HG02798 (cell line): ENCODE results near the gene SAMD1.
"Not testable (repeated sequence)": the region's sequence is repeated elsewhere in the genome, so short reads cannot be mapped to it uniquely, and the experiment has no call there.

ENCODE experiments used
- ATAC-seq: cut with Tn5 transposase; IDR thresholded peaks from one replicate; pipeline ENCODE4 v1.9.1; 2021; ENCODE audit warnings: mild to moderate bottlenecking; ENCODE audit not compliant: unreplicated experiment, poor library complexity

Gene SAMD1

DNA sequence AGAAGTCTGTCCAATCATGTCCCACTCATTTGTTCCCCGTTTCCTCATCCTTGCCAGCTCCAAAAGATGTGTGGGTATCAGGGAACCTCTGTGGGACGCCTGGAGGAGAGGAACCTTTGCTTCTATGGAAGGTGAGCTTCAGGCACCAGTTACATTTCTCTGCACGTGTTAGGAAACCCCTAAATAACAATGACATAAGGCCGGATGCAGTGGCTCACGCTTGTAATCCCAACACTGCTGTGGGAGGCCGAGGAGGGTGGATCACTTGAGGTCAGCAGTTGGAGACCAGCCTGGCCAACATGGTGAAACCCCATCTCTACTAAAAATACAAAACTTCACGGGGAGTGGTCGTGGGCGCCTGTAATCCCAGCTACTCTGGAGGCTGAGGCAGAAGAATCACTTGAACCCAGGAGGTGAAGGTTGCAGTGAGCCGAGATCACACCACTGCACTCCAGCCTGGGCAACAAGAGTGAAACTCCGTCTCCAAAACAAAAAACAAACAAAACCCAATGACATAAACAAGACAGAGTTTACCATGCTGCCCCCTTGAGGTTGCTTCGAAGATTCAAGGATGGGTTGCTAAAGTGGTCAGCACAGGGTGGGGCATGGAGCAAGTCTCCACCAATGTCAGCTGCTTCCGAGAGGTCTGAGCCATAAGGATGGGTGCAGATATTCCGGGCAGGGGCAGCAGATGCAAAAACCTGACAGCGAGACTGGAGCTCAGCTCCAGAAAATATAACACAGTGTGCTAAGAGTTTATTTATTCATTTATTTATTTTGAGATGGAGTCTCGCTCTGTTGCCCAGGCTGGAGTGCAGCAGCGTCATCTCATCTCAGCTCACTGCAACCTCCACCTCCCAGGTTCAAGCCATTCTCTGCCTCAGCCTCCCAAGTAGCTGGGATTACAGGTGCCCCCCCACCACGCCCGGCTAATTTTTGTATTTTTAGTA is 47.6 kb downstream of the SAMD1 start:
- not testable (repeated sequence) for ATAC-seq

DNA sequence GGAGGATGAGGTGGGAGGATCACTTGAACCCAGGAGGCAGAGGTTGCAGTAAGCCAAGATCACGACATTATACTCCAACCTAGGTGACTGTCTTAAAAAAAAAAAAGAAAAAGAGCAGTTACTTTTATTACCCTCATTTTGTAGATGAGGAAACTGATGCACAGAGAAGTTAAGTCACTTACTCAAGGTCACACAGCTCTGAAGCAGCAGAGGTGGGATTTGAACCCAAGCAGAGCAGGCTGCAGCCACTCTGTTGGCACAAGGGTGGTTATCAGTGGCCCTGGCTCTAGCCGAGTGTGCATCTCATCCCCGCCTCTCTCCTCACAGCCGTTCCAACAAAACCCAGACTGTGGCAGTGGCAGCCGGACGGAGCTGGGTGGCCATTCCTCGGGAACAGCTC is 51.4 kb downstream of the SAMD1 start:
- no peak for ATAC-seq
